ENCODE measurements around the gene TUBGCP4.
"Not testable (repeated sequence)": the region's sequence is repeated elsewhere in the genome, so short reads cannot be mapped to it uniquely, and the experiment has no call there.

The TUBGCP4 gene

GRCh38 chr15:43370975-43371974 is at the start of gene TUBGCP4, which contains the start of gene ZSCAN29:
Gene TUBGCP4, plus strand, starts transcription at chr15:43371101. Its CDS starts 254 bp downstream, at chr15:43371355.
Gene ZSCAN29, minus strand, starts transcription at chr15:43371043. Its CDS starts 1,130 bp downstream, at chr15:43369913.
- peak; percentile 1 for DNase-seq

GRCh38 chr15:43325039-43325684 is 45.7 kb upstream of the TUBGCP4 start:
- no peak for DNase-seq

GRCh38 chr15:43329217-43329959 is 41.5 kb upstream of the TUBGCP4 start:
- no peak for DNase-seq

- peak; percentile 12 for DNase-seq
Measured at GRCh38 chr15:43329960-43330779, 40.7 kb upstream of the TUBGCP4 start, which contains the start of gene LCMT2. Gene LCMT2, minus strand, starts transcription at chr15:43330573. Its CDS starts 84 bp downstream, at chr15:43330489.

- DNase-seq, result no peak
Measured at GRCh38 chr15:43330780-43331087, 40.2 kb upstream of the TUBGCP4 start.

- no peak for DNase-seq
Measured at GRCh38 chr15:43346305-43346704, 24.6 kb upstream of the TUBGCP4 start.

- DNase-seq, result no peak
Measured at GRCh38 chr15:43347114-43347513, 23.8 kb upstream of the TUBGCP4 start.

- DNase-seq, result no peak
Measured at GRCh38 chr15:43352693-43353382, 18.1 kb upstream of the TUBGCP4 start.

- DNase-seq, result no peak
Measured at GRCh38 chr15:43360821-43361220, 10.1 kb upstream of the TUBGCP4 start.

GRCh38 chr15:43361313-43361903 is 9.5 kb upstream of the TUBGCP4 start:
- no peak for DNase-seq

- DNase-seq, result no peak
Measured at GRCh38 chr15:43370310-43370974, 459 bp upstream of the TUBGCP4 start.

GRCh38 chr15:43376017-43376705 is 5.3 kb downstream of the TUBGCP4 start:
- DNase-seq, result no peak

GRCh38 chr15:43378601-43379000 is 7.7 kb downstream of the TUBGCP4 start:
- no peak for DNase-seq

GRCh38 chr15:43382310-43382709 is 11.4 kb downstream of the TUBGCP4 start:
- DNase-seq, result no peak

GRCh38 chr15:43383070-43383469 is 12.2 kb downstream of the TUBGCP4 start:
- no peak for DNase-seq

- DNase-seq, result no peak
Measured at GRCh38 chr15:43390723-43391122, 19.8 kb downstream of the TUBGCP4 start.

- DNase-seq, result not testable (repeated sequence)
Measured at GRCh38 chr15:43393592-43393991, 22.7 kb downstream of the TUBGCP4 start.

- no peak for DNase-seq
Measured at GRCh38 chr15:43402255-43402654, 31.4 kb downstream of the TUBGCP4 start.

GRCh38 chr15:43403616-43404015 is 32.7 kb downstream of the TUBGCP4 start:
- DNase-seq, result no peak

- no peak for DNase-seq
Measured at GRCh38 chr15:43404130-43404529, 33.2 kb downstream of the TUBGCP4 start.
